Loucy (cell line): Measurements from ENCODE around the gene VCAN.

Source experiments
- CTCF ChIP-seq: fragments of 200-600 bp; sonication (generic); conservative IDR thresholded peaks from 2 replicates; pipeline ENCODE4 v1.5.1; 2014; ENCODE audit warnings: mild to moderate bottlenecking, antibody characterized with exemption, low read length
- EZH2phosphoT487 ChIP-seq: fragments of 200-600 bp; IDR thresholded peaks from 2 replicates; pipeline ENCODE4 v1.6.1; 2018; ENCODE audit warnings: antibody characterized with exemption, mild to moderate bottlenecking, moderate library complexity, borderline replicate concordance

GRCh38 chr5:83440826-83441225 lies 30.7 kb upstream of the VCAN start:
- TF ChIP-seq CTCF (no peak), EZH2phosphoT487 (no peak)
